ENCODE data around the gene MTPN. TPM values are rescaled to one million over a fixed set of nuclear protein-coding genes. Genes with fewer than 3 reads are reported as not detected.

MTPN gene
- total RNA-seq, 4 donors from 2014 or later: 51.8 to 81.7 (median 79.1) TPM

DNA sequence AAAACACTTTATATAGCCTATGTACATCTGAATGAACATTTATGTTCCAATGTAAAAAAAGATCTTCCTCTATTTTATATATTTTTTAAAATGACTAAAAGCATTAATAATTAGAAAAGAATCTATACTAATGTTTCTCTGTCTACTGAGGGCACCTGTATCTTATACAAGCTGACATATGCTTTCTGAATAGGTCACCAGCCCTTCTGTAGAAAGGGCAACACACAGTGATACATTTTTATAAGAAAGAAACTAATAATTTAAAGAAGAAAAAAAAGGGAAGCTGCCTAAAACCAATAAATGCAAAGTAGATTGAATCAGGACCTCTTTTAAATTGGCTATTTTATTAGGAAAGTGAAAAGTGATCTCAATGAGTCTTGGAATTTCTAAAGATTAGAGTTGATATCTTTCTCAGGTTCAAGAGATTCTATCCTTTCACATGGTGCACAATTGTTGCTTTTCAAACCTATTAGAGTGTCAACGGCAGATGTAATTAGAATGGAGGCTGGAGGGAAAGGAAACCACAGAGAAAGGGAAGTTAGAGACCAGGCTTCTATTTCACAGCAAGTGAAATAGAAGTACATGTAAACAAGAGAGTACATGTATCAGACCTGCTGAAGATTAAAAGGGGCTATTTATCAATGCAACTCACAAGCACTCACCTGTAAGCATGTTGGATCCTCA is 6.3 kb downstream of the MTPN start:
- peaks cover 36% of the 10 kb centered on the region for H3K4me1 ChIP-seq
- no peak for DNase-seq (ENCODE audit: low spot score in 2 of 2)
- no peaks in the 10 kb centered on the region for H3K9me3 ChIP-seq
- H3K27ac ChIP-seq: no peak overlapping the region
- H3K36me3 ChIP-seq: no peaks in the 10 kb centered on the region
- TF ChIP-seq EP300 (IDR thresholded peaks at IDR 0.05) (no peak), POLR2A (IDR thresholded peaks at IDR 0.05) (no peak)
- WGBS: 79% methylated on average over 1 of the region's 1 CpG
- no peak overlapping the region for H3K4me3 ChIP-seq
- H3K27me3 ChIP-seq: no peaks in the 10 kb centered on the region

GRCh38 chr7:135970045-135970444 is 7.1 kb downstream of the MTPN start:
- Histone ChIP-seq H3K9me3 (no peaks in the 10 kb centered on the region), H3K4me1 (peaks cover 29% of the 10 kb centered on the region), H3K27ac (no peak overlapping the region), H3K27me3 (no peaks in the 10 kb centered on the region), H3K4me3 (no peak overlapping the region), H3K36me3 (no peaks in the 10 kb centered on the region)
- 95% methylated on average over 3 of the region's 3 CpGs for WGBS
- no peak for TF ChIP-seq POLR2AphosphoS5 (IDR thresholded peaks at IDR 0.05)
- DNase-seq (ENCODE audit: low spot score in 2 of 2): no peak

GRCh38 chr7:135966341-135967043 is 10.7 kb downstream of the MTPN start:
- DNase-seq (ENCODE audit: low spot score in 2 of 2): no peak
- Histone ChIP-seq H3K9me3 (no peaks in the 10 kb centered on the region), H3K36me3 (no peaks in the 10 kb centered on the region), H3K4me3 (no peak overlapping the region), H3K27me3 (no peaks in the 10 kb centered on the region), H3K4me1 (peaks cover 26% of the 10 kb centered on the region), H3K27ac (no peak overlapping the region)
- TF ChIP-seq EP300 (IDR thresholded peaks at IDR 0.05): no peak
- no peak for TF ChIP-seq CTCF (IDR thresholded peaks at IDR 0.05)
- no peak for TF ChIP-seq POLR2AphosphoS5 (IDR thresholded peaks at IDR 0.05)
- TF ChIP-seq POLR2A (IDR thresholded peaks at IDR 0.05): no peak
- 92% methylated on average over 9 of the region's 9 CpGs for WGBS

DNA sequence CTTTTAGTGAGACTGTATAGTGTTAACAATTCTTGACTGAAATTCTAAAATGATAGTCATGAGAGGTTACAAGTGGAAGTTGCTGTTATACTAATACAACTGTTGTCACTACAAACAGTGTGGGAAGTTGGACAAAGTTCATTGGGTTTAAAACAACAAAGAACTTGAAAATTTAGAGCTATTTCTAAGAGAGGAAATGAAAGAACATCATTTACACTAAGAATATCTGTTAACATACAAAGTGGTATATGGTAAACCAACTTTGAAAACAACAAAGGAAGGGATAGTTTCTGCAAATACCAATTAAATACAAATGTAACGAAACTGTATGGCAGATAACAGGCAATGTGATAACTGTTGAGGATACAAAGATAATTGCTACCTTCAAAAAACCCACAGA is 11.6 kb downstream of the MTPN start:
- TF ChIP-seq EP300 (IDR thresholded peaks at IDR 0.05) (no peak), CTCF (IDR thresholded peaks at IDR 0.05) (no peak), POLR2A (IDR thresholded peaks at IDR 0.05) (no peak), POLR2AphosphoS5 (IDR thresholded peaks at IDR 0.05) (no peak)
- Histone ChIP-seq H3K27me3 (no peaks in the 10 kb centered on the region), H3K9me3 (no peaks in the 10 kb centered on the region), H3K4me3 (no peak overlapping the region), H3K36me3 (no peaks in the 10 kb centered on the region), H3K27ac (no peak overlapping the region), H3K4me1 (peaks cover 21% of the 10 kb centered on the region)
- no peak for DNase-seq (ENCODE audit: low spot score in 2 of 2)
- 88% methylated on average over 1 of the region's 1 CpG for WGBS

DNA sequence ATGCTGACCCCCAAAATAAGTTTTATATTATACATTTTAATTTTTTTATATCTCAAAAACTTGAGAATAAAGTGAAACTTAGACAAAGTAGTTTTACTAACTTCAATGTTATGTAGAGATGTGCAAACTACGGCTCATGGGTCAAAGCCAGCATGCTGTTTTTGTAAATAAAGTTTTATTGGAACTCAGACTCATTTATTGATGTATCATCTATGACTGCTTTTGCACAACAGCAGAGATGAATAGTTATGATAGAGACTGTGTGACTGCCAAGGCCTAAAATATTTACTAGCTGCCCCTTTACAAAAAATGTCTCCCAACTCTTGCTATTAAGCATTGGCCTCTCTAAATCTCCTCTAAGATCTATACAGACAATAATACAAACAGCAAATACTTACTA is 12.4 kb downstream of the MTPN start:
- Histone ChIP-seq H3K27ac (no peak overlapping the region), H3K27me3 (no peaks in the 10 kb centered on the region), H3K4me3 (no peak overlapping the region), H3K4me1 (peaks cover 21% of the 10 kb centered on the region), H3K36me3 (no peaks in the 10 kb centered on the region), H3K9me3 (no peaks in the 10 kb centered on the region)
- TF ChIP-seq EP300 (IDR thresholded peaks at IDR 0.05) (no peak), CTCF (IDR thresholded peaks at IDR 0.05) (no peak), POLR2A (IDR thresholded peaks at IDR 0.05) (no peak), POLR2AphosphoS5 (IDR thresholded peaks at IDR 0.05) (no peak)
- WGBS: 82% methylated on average over 1 of the region's 1 CpG
- no peak for DNase-seq (ENCODE audit: low spot score in 2 of 2)

- no peak for TF ChIP-seq POLR2A (IDR thresholded peaks at IDR 0.05)
- TF ChIP-seq CTCF (IDR thresholded peaks at IDR 0.05): no peak
- TF ChIP-seq POLR2AphosphoS5 (IDR thresholded peaks at IDR 0.05): no peak
- TF ChIP-seq EP300 (IDR thresholded peaks at IDR 0.05): no peak
- Histone ChIP-seq H3K9me3 (no peaks in the 10 kb centered on the region), H3K27ac (no peak overlapping the region), H3K27me3 (no peaks in the 10 kb centered on the region), H3K36me3 (no peaks in the 10 kb centered on the region), H3K4me3 (no peak overlapping the region), H3K4me1 (peaks cover 24% of the 10 kb centered on the region)
- DNase-seq (ENCODE audit: low spot score in 2 of 2): no peak
- 48% methylated on average over 2 of the region's 2 CpGs for WGBS
Measured at GRCh38 chr7:135964274-135964673, 12.9 kb downstream of the MTPN start.
